ENCODE measurements around the gene NOL4L. TPM values are rescaled to one million over a fixed set of nuclear protein-coding genes. Genes with fewer than 3 reads are reported as not detected.

Gene NOL4L
- polyA plus RNA-seq, 1 experiment: 10.9 TPM

GRCh38 chr20:32566379-32567374, 18.5 kb downstream of the NOL4L start:
- DNase-seq (ENCODE audit: low read depth): no peak
- no peak for TF ChIP-seq CTCF (IDR thresholded peaks at IDR 0.05; ENCODE audit: insufficient read depth, low read depth, low read length)
- POLR2A ChIA-PET: no interaction called here
- H3K36me3 ChIP-seq (ENCODE audit: control insufficient read depth, insufficient read depth, low read length): no peaks in the 10 kb centered on the region
- no peaks in the 10 kb centered on the region for H3K27me3 ChIP-seq (ENCODE audit: control insufficient read depth, insufficient read depth, low read length)
- CTCF ChIA-PET: no interaction called here
- no peak overlapping the region for H3K4me3 ChIP-seq (ENCODE audit: low read depth, low read length)

GRCh38 chr20:32565735-32566032, 19.4 kb downstream of the NOL4L start:
- Histone ChIP-seq H3K27me3 (ENCODE audit: control insufficient read depth, insufficient read depth, low read length) (no peaks in the 10 kb centered on the region), H3K4me3 (ENCODE audit: low read depth, low read length) (no peak overlapping the region), H3K36me3 (ENCODE audit: control insufficient read depth, insufficient read depth, low read length) (no peaks in the 10 kb centered on the region)
- TF ChIP-seq CTCF (IDR thresholded peaks at IDR 0.05; ENCODE audit: insufficient read depth, low read depth, low read length): no peak
- no peak for DNase-seq (ENCODE audit: low read depth)
- ChIA-PET CTCF (no interaction called here), POLR2A (no interaction called here)

- H3K4me3 ChIP-seq (ENCODE audit: low read depth, low read length): no peak overlapping the region
- H3K36me3 ChIP-seq (ENCODE audit: control insufficient read depth, insufficient read depth, low read length): no peaks in the 10 kb centered on the region
- CTCF ChIA-PET: no interaction called here
- DNase-seq (ENCODE audit: low read depth): no peak
- no peak for TF ChIP-seq CTCF (IDR thresholded peaks at IDR 0.05; ENCODE audit: insufficient read depth, low read depth, low read length)
- POLR2A ChIA-PET: no interaction called here
- H3K27me3 ChIP-seq (ENCODE audit: control insufficient read depth, insufficient read depth, low read length): no peaks in the 10 kb centered on the region
Measured at GRCh38 chr20:32564921-32565734, 20.0 kb downstream of the NOL4L start.

- H3K36me3 ChIP-seq (ENCODE audit: control insufficient read depth, insufficient read depth, low read length): no peaks in the 10 kb centered on the region
- no peak for DNase-seq (ENCODE audit: low read depth)
- POLR2A ChIA-PET: no interaction called here
- H3K27me3 ChIP-seq (ENCODE audit: control insufficient read depth, insufficient read depth, low read length): no peaks in the 10 kb centered on the region
- TF ChIP-seq CTCF (IDR thresholded peaks at IDR 0.05; ENCODE audit: insufficient read depth, low read depth, low read length): no peak
- CTCF ChIA-PET: no interaction called here
- no peak overlapping the region for H3K4me3 ChIP-seq (ENCODE audit: low read depth, low read length)
Measured at GRCh38 chr20:32564440-32564839, 20.7 kb downstream of the NOL4L start.

Data from BJ (cell line).